IPS DF 6.9 (cell line): ENCODE results near the gene PKMYT1.
A peak's percentile ranks its signal among the peaks of the same experiment; 100 is the strongest.
"Not testable (repeated sequence)": the region's sequence is repeated elsewhere in the genome, so short reads cannot be mapped to it uniquely, and the experiment has no call there.

ENCODE experiments used
- DNase-seq: peaks from one replicate; pipeline ENCODE4 v3.0.0-alpha.2; 2013; ENCODE audit warnings: low read depth, low spot score
- H3K27ac ChIP-seq: one replicate; pipeline ENCODE4 v1.5.1; 2013; ENCODE audit warnings: low read length, control low read depth
- H3K27me3 ChIP-seq: 2 replicates; pipeline ENCODE4 v1.6.1; 2013; ENCODE audit warnings: mild to moderate bottlenecking, low read length; ENCODE audit not compliant: control insufficient read depth, insufficient read depth
- H3K36me3 ChIP-seq: 2 replicates; pipeline ENCODE4 v1.6.1; 2013; ENCODE audit warnings: low read length; ENCODE audit not compliant: control insufficient read depth, insufficient read depth
- H3K4me1 ChIP-seq: 2 replicates; pipeline ENCODE4 v1.6.1; 2013; ENCODE audit warnings: low read length; ENCODE audit not compliant: control insufficient read depth, insufficient read depth
- H3K4me3 ChIP-seq: 2 replicates; pipeline ENCODE4 v1.5.1; 2013; ENCODE audit warnings: mild to moderate bottlenecking, low read length
- H3K9me3 ChIP-seq: 2 replicates; pipeline ENCODE4 v1.6.1; 2013; ENCODE audit warnings: low read length, inconsistent platforms; ENCODE audit not compliant: control insufficient read depth, insufficient read depth
- WGBS: extraction: QIAGEN DNeasy Blood & Tissue Kit; methylation state at CpG from one replicate; pipeline ENCODE4 v1.1.7; 2013; ENCODE audit warnings: mixed read lengths, missing lambda C conversion rate; ENCODE audit not compliant: insufficient read length, insufficient coverage; 5-methylcytosine and 5-hydroxymethylcytosine counted together

The PKMYT1 gene

GRCh38 chr16:2930236-2930635 is 50.0 kb downstream of the PKMYT1 start:
- DNase-seq, result no peak
- H3K27ac ChIP-seq, result no peak overlapping the region
- H3K36me3 ChIP-seq, result peaks cover 6% of the 10 kb centered on the region; the same call in 1 of the 2 replicates
- H3K4me3 ChIP-seq, result no peak overlapping the region
- H3K4me1 ChIP-seq, result peaks cover 5% of the 10 kb centered on the region; the same call in 1 of the 2 replicates
- no CpG with 5 or more reads among the region's 15 CpGs for WGBS
- no peaks in the 10 kb centered on the region for H3K9me3 ChIP-seq
- H3K27me3 ChIP-seq, result no peaks in the 10 kb centered on the region

GRCh38 chr16:2929693-2930092 is 50.6 kb downstream of the PKMYT1 start:
- Histone ChIP-seq H3K9me3 (no peaks in the 10 kb centered on the region), H3K36me3 (peaks cover 6% of the 10 kb centered on the region; the same call in 1 of the 2 replicates), H3K4me3 (no peak overlapping the region), H3K27ac (no peak overlapping the region), H3K4me1 (peaks cover 5% of the 10 kb centered on the region; the same call in 1 of the 2 replicates), H3K27me3 (no peaks in the 10 kb centered on the region)
- no peak for DNase-seq
- WGBS, result no CpG with 5 or more reads among the region's 14 CpGs

GRCh38 chr16:2928796-2929195 is 51.5 kb downstream of the PKMYT1 start:
- no peak overlapping the region for H3K27ac ChIP-seq
- no CpG with 5 or more reads among the region's 11 CpGs for WGBS
- no peak for DNase-seq

GRCh38 chr16:2928151-2928550 is 52.1 kb downstream of the PKMYT1 start:
- H3K9me3 ChIP-seq, H3K27me3 ChIP-seq, DNase-seq, H3K36me3 ChIP-seq, H3K4me3 ChIP-seq, H3K27ac ChIP-seq, H3K4me1 ChIP-seq: not testable (repeated sequence)
- no CpG with 5 or more reads among the region's 4 CpGs for WGBS

More at GRCh38 chr16:2928796-2929195, 51.5 kb downstream of the PKMYT1 start:
- Histone ChIP-seq H3K9me3 (no peaks in the 10 kb centered on the region), H3K36me3 (peaks cover 4% of the 10 kb centered on the region; the same call in 1 of the 2 replicates), H3K4me3 (no peak overlapping the region), H3K4me1 (peaks cover 7% of the 10 kb centered on the region), H3K27me3 (no peaks in the 10 kb centered on the region)

- Histone ChIP-seq H3K9me3 (no peaks in the 10 kb centered on the region), H3K36me3 (peaks cover 4% of the 10 kb centered on the region; the same call in 1 of the 2 replicates), H3K27me3 (no peaks in the 10 kb centered on the region), H3K4me3 (no peak overlapping the region), H3K27ac (no peak overlapping the region), H3K4me1 (peaks cover 7% of the 10 kb centered on the region)
- DNase-seq, result peak; percentile 81
- no CpG with 5 or more reads among the region's 19 CpGs for WGBS
Observed at GRCh38 chr16:2927010-2927646, 53.1 kb downstream of the PKMYT1 start.

GRCh38 chr16:2926650-2926999 is 53.6 kb downstream of the PKMYT1 start:
- DNase-seq, result no peak
- no peaks in the 10 kb centered on the region for H3K27me3 ChIP-seq
- WGBS, result no CpG with 5 or more reads among the region's 5 CpGs
- H3K36me3 ChIP-seq, result peaks cover 4% of the 10 kb centered on the region; the same call in 1 of the 2 replicates
- no peaks in the 10 kb centered on the region for H3K9me3 ChIP-seq
- H3K4me3 ChIP-seq, result no peak overlapping the region
- peaks cover 7% of the 10 kb centered on the region for H3K4me1 ChIP-seq
- H3K27ac ChIP-seq, result no peak overlapping the region

GRCh38 chr16:2925951-2926649 is 54.1 kb downstream of the PKMYT1 start:
- Histone ChIP-seq H3K36me3 (peaks cover 4% of the 10 kb centered on the region; the same call in 1 of the 2 replicates), H3K27ac (no peak overlapping the region), H3K9me3 (no peaks in the 10 kb centered on the region), H3K27me3 (no peaks in the 10 kb centered on the region), H3K4me1 (peaks cover 7% of the 10 kb centered on the region), H3K4me3 (no peak overlapping the region; the same call in 1 of the 2 replicates)
- WGBS, result no CpG with 5 or more reads among the region's 9 CpGs
- DNase-seq, result no peak

GRCh38 chr16:2924901-2925755 is 55.1 kb downstream of the PKMYT1 start:
- Histone ChIP-seq H3K4me3 (peak overlapping the region; percentile 15; the same call in 1 of the 2 replicates), H3K4me1 (peaks cover 7% of the 10 kb centered on the region), H3K9me3 (no peaks in the 10 kb centered on the region), H3K27ac (no peak overlapping the region), H3K36me3 (peaks cover 4% of the 10 kb centered on the region; the same call in 1 of the 2 replicates), H3K27me3 (no peaks in the 10 kb centered on the region)
- no CpG with 5 or more reads among the region's 42 CpGs for WGBS
- DNase-seq, result no peak

GRCh38 chr16:2923481-2923880 is 56.8 kb downstream of the PKMYT1 start:
- no peak overlapping the region for H3K27ac ChIP-seq
- no peaks in the 10 kb centered on the region for H3K9me3 ChIP-seq
- no peaks in the 10 kb centered on the region for H3K36me3 ChIP-seq
- no peak overlapping the region for H3K4me3 ChIP-seq
- WGBS, result no CpG with 5 or more reads among the region's 14 CpGs
- peaks cover 5% of the 10 kb centered on the region for H3K4me1 ChIP-seq
- DNase-seq, result no peak
- no peaks in the 10 kb centered on the region for H3K27me3 ChIP-seq
